Esophagus squamous epithelium (tissue), 4 donors: ENCODE measurements around the gene MS4A18.

Experiments
- CTCF ChIP-seq, 6 experiments: fragments of 450-650 bp in 4 of 6; fragments of 200-600 bp in 2 of 6; sonication (generic) in 2 of 6; IDR thresholded peaks; one replicate each; pipeline ENCODE4 v1.5.1; 2016 to 2019; ENCODE audit warnings: antibody characterized with exemption in 6 of 6, mild to moderate bottlenecking in 4 of 6, moderate library complexity in 4 of 6
- POLR2A ChIP-seq, 4 donors: fragments of 450-650 bp; IDR thresholded peaks; one replicate each; pipeline ENCODE4 v1.6.1; 2017; ENCODE audit warnings: antibody characterized with exemption in 4 of 4, mild to moderate bottlenecking in 4 of 4, moderate library complexity in 3 of 4

GRCh38 chr11:60763692-60764369 is 39.3 kb downstream of the MS4A18 start:
- TF ChIP-seq CTCF (IDR thresholded peaks at IDR 0.05) (no peak), POLR2A (IDR thresholded peaks at IDR 0.05) (no peak)
